ENCODE measurements around the gene ESYT2. TPM values are rescaled to one million over a fixed set of nuclear protein-coding genes. Genes with fewer than 3 reads are reported as not detected.

Gene ESYT2
- polyA plus RNA-seq, 1 of the 3 experiments (the other 2 are of a cell fraction) = 34.2 TPM

DNA sequence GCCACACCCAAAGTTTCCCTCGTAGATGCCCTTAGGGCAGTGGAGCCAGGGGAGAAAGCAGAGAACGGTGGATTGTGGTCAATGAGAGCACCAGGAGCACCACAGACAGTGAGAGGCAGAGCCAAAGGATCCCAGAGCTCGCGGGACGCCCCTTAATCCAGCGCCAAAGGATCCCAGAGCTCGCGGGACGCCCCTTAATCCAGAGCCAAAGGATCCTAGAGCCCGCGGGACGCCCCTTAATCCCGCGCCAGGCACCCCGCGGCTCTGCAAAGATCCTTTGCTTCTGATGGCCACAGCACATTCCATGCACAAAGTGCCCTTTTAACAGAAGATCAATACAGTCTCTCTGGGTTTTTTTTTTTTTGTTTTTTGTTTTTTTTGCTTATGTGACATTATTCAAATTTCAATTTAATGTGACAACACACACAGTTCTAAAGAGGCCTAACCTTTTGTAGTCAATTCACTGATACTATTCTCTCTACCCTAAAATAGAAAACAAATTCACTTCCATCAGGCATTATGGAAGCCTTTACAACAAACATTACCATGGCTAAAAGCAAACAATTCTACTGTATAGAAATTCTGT lies 71.8 kb downstream of the ESYT2 start:
- Histone ChIP-seq H3K79me2 (ENCODE audit: insufficient read depth) (no peaks in the 10 kb centered on the region), H3K9me3 (no peaks in the 10 kb centered on the region), H3K9me2 (no peaks in the 10 kb centered on the region), H3K27ac (ENCODE audit: low read depth in 2 of 2, low read length in 1 of 2) (no peak overlapping the region), H3F3A (replicated peaks; ENCODE audit: insufficient read depth) (peaks cover 3% of the 10 kb centered on the region), H2AFZ (ENCODE audit: low read depth) (no peak overlapping the region), H4K20me1 (ENCODE audit: insufficient read depth) (no peaks in the 10 kb centered on the region), H3K4me2 (no peak overlapping the region), H3K27me3 (ENCODE audit: insufficient read depth) (no peaks in the 10 kb centered on the region), H3K36me3 (replicated peaks in 1 of 2; ENCODE audit: control insufficient read depth in 1 of 2, insufficient read depth in 2 of 2, low read length in 1 of 2) (peaks cover 61 to 75% of the 10 kb centered on the region in 2 experiments), H3K4me1 (ENCODE audit: control insufficient read depth in 1 of 2, insufficient read depth in 2 of 2, low read depth in 1 of 2, low read length in 1 of 2) (no peaks in the 10 kb centered on the region), H3K9ac (no peak overlapping the region), H3K4me3 (ENCODE audit: low read depth in 2 of 2, low read length in 1 of 2) (no peak overlapping the region)
- DNase-seq = no peak
- WGBS (ENCODE audit: low lambda C conversion rate) = 99% methylated on average over 16 of the region's 16 CpGs
- POLR2A ChIA-PET = no interaction called here
- TF ChIP-seq MEF2A (IDR thresholded peaks at IDR 0.05; ENCODE audit: borderline replicate concordance, low read depth) (no peak), RCOR1 (IDR thresholded peaks at IDR 0.05; ENCODE audit: low read length) (no peak), FOXJ3 (CRISPR knock-in tag; IDR thresholded peaks at IDR 0.05) (no peak), FOSL2 (IDR thresholded peaks at IDR 0.05; ENCODE audit: borderline replicate concordance, low read depth) (no peak), SIN3A (IDR thresholded peaks at IDR 0.05; ENCODE audit: borderline replicate concordance, low read depth, low read length) (no peak), TAF1 (IDR thresholded peaks at IDR 0.05; ENCODE audit: borderline replicate concordance, low read depth, low read length) (no peak)
- TF ChIP-seq, protein P1, sequence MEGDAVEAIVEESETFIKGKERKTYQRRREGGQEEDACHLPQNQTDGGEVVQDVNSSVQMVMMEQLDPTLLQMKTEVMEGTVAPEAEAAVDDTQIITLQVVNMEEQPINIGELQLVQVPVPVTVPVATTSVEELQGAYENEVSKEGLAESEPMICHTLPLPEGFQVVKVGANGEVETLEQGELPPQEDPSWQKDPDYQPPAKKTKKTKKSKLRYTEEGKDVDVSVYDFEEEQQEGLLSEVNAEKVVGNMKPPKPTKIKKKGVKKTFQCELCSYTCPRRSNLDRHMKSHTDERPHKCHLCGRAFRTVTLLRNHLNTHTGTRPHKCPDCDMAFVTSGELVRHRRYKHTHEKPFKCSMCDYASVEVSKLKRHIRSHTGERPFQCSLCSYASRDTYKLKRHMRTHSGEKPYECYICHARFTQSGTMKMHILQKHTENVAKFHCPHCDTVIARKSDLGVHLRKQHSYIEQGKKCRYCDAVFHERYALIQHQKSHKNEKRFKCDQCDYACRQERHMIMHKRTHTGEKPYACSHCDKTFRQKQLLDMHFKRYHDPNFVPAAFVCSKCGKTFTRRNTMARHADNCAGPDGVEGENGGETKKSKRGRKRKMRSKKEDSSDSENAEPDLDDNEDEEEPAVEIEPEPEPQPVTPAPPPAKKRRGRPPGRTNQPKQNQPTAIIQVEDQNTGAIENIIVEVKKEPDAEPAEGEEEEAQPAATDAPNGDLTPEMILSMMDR (IDR thresholded peaks at IDR 0.05) = no peak
- CTCF ChIA-PET = no interaction called here

DNA sequence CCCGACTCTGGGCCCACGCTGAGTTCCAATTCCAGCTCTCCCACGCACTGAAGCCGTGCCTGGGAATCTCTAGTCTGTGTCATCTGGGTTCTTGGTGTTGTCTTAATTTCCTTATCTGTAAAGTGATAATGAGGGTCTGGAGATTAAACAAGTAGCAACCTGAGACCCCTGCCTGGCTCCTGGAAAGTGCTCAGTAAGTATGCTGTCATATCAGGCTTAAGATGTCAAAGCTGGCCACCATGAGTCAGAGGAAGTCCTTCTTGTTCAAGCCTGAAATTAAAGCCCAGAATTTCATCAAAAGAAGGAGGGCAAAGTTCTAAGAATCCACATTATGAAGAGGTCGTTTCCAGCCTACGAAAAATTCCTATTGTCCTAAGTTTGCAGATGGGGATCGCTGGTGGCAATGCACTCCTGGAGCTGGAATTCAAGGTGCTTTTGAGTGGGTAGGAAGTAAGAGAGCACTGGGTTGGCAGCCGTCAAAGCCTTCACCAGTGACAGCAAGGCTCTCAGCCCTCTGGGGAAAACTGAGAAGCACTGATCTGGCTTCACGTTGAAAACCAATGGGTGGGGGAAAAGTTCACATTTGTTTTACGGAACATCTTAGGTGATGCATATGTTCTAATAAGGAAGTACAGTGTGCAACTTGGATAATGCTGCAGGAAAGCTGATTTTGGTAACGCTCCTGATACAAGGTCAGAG lies 74.4 kb downstream of the ESYT2 start:
- Histone ChIP-seq H3K27me3 (ENCODE audit: insufficient read depth) (no peaks in the 10 kb centered on the region), H3K27ac (ENCODE audit: low read depth in 2 of 2, low read length in 1 of 2) (no peak overlapping the region), H3K4me3 (ENCODE audit: low read depth in 2 of 2, low read length in 1 of 2) (no peak overlapping the region), H3K9ac (no peak overlapping the region), H2AFZ (ENCODE audit: low read depth) (no peak overlapping the region), H3K36me3 (replicated peaks in 1 of 2; ENCODE audit: control insufficient read depth in 1 of 2, insufficient read depth in 2 of 2, low read length in 1 of 2) (peaks cover 52 to 78% of the 10 kb centered on the region in 2 experiments), H3K9me3 (no peaks in the 10 kb centered on the region), H3K4me2 (no peak overlapping the region), H4K20me1 (ENCODE audit: insufficient read depth) (no peaks in the 10 kb centered on the region), H3K79me2 (ENCODE audit: insufficient read depth) (no peaks in the 10 kb centered on the region), H3K4me1 (ENCODE audit: control insufficient read depth in 1 of 2, insufficient read depth in 2 of 2, low read depth in 1 of 2, low read length in 1 of 2) (no peaks in the 10 kb centered on the region), H3K9me2 (no peaks in the 10 kb centered on the region), H3F3A (replicated peaks; ENCODE audit: insufficient read depth) (no peaks in the 10 kb centered on the region)
- ChIA-PET CTCF (interaction anchor here (1.0 kb wide), 2 partner anchors 10 to 12 kb away, joined by 3 to 4 read pairs; no protein-coding TSS in a partner anchor), POLR2A (no interaction called here)
- no peak for DNase-seq
- 89% methylated on average over 11 of the region's 11 CpGs for WGBS (ENCODE audit: low lambda C conversion rate)
- TF ChIP-seq RAD21 (IDR thresholded peaks at IDR 0.05; ENCODE audit: low read length) = no peak
- TF ChIP-seq, protein P1 (IDR thresholded peaks at IDR 0.05) = no peak
- no peak for TF ChIP-seq EZH2phosphoT487 (IDR thresholded peaks at IDR 0.05; ENCODE audit: borderline replicate concordance, low read depth)
- TF ChIP-seq, protein P2, sequence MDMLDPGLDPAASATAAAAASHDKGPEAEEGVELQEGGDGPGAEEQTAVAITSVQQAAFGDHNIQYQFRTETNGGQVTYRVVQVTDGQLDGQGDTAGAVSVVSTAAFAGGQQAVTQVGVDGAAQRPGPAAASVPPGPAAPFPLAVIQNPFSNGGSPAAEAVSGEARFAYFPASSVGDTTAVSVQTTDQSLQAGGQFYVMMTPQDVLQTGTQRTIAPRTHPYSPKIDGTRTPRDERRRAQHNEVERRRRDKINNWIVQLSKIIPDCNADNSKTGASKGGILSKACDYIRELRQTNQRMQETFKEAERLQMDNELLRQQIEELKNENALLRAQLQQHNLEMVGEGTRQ (IDR thresholded peaks at IDR 0.05; ENCODE audit: borderline replicate concordance, low read depth, low read length) = no peak
- TF ChIP-seq, protein P3, sequence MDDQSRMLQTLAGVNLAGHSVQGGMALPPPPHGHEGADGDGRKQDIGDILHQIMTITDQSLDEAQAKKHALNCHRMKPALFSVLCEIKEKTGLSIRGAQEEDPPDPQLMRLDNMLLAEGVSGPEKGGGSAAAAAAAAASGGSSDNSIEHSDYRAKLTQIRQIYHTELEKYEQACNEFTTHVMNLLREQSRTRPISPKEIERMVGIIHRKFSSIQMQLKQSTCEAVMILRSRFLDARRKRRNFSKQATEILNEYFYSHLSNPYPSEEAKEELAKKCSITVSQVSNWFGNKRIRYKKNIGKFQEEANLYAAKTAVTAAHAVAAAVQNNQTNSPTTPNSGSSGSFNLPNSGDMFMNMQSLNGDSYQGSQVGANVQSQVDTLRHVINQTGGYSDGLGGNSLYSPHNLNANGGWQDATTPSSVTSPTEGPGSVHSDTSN (IDR thresholded peaks at IDR 0.05) = no peak
- TF ChIP-seq FOXM1 (IDR thresholded peaks at IDR 0.05; ENCODE audit: low read depth) = no peak
- no peak for TF ChIP-seq RXRA (IDR thresholded peaks at IDR 0.05; ENCODE audit: borderline replicate concordance, low read depth)
- TF ChIP-seq, protein P4, sequence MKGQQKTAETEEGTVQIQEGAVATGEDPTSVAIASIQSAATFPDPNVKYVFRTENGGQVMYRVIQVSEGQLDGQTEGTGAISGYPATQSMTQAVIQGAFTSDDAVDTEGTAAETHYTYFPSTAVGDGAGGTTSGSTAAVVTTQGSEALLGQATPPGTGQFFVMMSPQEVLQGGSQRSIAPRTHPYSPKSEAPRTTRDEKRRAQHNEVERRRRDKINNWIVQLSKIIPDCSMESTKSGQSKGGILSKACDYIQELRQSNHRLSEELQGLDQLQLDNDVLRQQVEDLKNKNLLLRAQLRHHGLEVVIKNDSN (IDR thresholded peaks at IDR 0.05; ENCODE audit: borderline replicate concordance, low read depth) = no peak
- no peak for TF ChIP-seq SMC3 (IDR thresholded peaks at IDR 0.05; ENCODE audit: low read depth, low read length)
- no peak for TF ChIP-seq MXI1 (IDR thresholded peaks at IDR 0.05; ENCODE audit: low read depth, low read length)
- TF ChIP-seq GATA2 (CRISPR knock-in tag; IDR thresholded peaks at IDR 0.05) = no peak

Data from SK-N-SH (cell line).